ENCODE data around the gene TRIM47. TPM values are rescaled to one million over a fixed set of nuclear protein-coding genes. Genes with fewer than 3 reads are reported as not detected.

Gene TRIM47
- total RNA-seq, 4 donors from 2014 or later = 6.8 to 70.1 (median 19.0) TPM

GRCh38 chr17:75909051-75909811 lies 30.9 kb upstream of the TRIM47 start:
- DNase-seq = peak in 1 of 2 donors; percentile 24
- intact Hi-C loops (cut with DNase I; ENCODE audit: low total_unique reads) = no loop called here
- H3K36me3 ChIP-seq = no peaks in the 10 kb centered on the region
- peaks cover under 1 to 4% of the 10 kb centered on the region in 2 donors for H3K4me1 ChIP-seq
- H3K4me3 ChIP-seq = no peak overlapping the region
- no peaks in the 10 kb centered on the region for H3K27me3 ChIP-seq
- peak overlapping the region; percentile 39 to 81 for H3K27ac ChIP-seq
- TF ChIP-seq POLR2A (IDR thresholded peaks at IDR 0.05) (no peak), CTCF (IDR thresholded peaks at IDR 0.05) (no peak)
- H3K9me3 ChIP-seq = no peaks in the 10 kb centered on the region

GRCh38 chr17:75908201-75908600 lies 29.8 kb upstream of the TRIM47 start:
- Histone ChIP-seq H3K27ac (no peak overlapping the region), H3K36me3 (no peaks in the 10 kb centered on the region), H3K27me3 (no peaks in the 10 kb centered on the region), H3K9me3 (no peaks in the 10 kb centered on the region), H3K4me1 (peaks cover 4 to 7% of the 10 kb centered on the region in 2 donors), H3K4me3 (no peak overlapping the region)
- DNase-seq = no peak
- TF ChIP-seq CTCF (IDR thresholded peaks at IDR 0.05) (no peak), POLR2A (IDR thresholded peaks at IDR 0.05) (no peak)
- intact Hi-C loops (cut with DNase I; ENCODE audit: low total_unique reads) = no loop called here

GRCh38 chr17:75906143-75906884 lies 27.9 kb upstream of the TRIM47 start:
- no peak for DNase-seq
- intact Hi-C loops (cut with DNase I; ENCODE audit: low total_unique reads) = loop anchor here (2.0 kb wide), 1 partner anchor 98 kb away; no protein-coding TSS in a partner anchor
- peak overlapping the region in 1 of 2 donors; percentile 93 for H3K27ac ChIP-seq

GRCh38 chr17:75904749-75905521 lies 26.6 kb upstream of the TRIM47 start, which contains the start of gene MRPL38:
Gene MRPL38, minus strand, starts transcription at chr17:75904884. Its CDS starts 9 bp downstream, at chr17:75904875.
- intact Hi-C loops (cut with DNase I; ENCODE audit: low total_unique reads) = no loop called here
- peak; percentile 91 to 94 for DNase-seq
- Histone ChIP-seq H3K4me3 (peak within 1 kb of the TSS; percentile 65 to 75), H3K27me3 (no peaks in the 10 kb centered on the region), H3K9me3 (no peaks in the 10 kb centered on the region), H3K27ac (peak within 1 kb of the TSS; percentile 93), H3K4me1 (peaks cover 0 to 7% of the 10 kb centered on the region in 2 donors), H3K36me3 (no peaks in the 10 kb centered on the region)
- peak; percentile 98 to 100 (median 100) for TF ChIP-seq CTCF (IDR thresholded peaks at IDR 0.05)
- peak; percentile 80 to 81 for TF ChIP-seq POLR2A (IDR thresholded peaks at IDR 0.05)

More at GRCh38 chr17:75906143-75906884, 27.9 kb upstream of the TRIM47 start:
- Histone ChIP-seq H3K4me3 (no peak overlapping the region), H3K36me3 (no peaks in the 10 kb centered on the region), H3K4me1 (peaks cover 4 to 7% of the 10 kb centered on the region in 2 donors), H3K27me3 (no peaks in the 10 kb centered on the region), H3K9me3 (no peaks in the 10 kb centered on the region)
- no peak for TF ChIP-seq POLR2A (IDR thresholded peaks at IDR 0.05)
- TF ChIP-seq CTCF (IDR thresholded peaks at IDR 0.05) = no peak

Data from uterus (tissue), 4 donors.